ENCODE measurements around the gene MAD2L1BP.
A peak's percentile ranks its signal among the peaks of the same experiment; 100 is the strongest.
"Not testable (repeated sequence)": the region's sequence is repeated elsewhere in the genome, so short reads cannot be mapped to it uniquely, and the experiment has no call there.

MAD2L1BP gene

GRCh38 chr6:43628393-43629103, 7.1 kb upstream of the MAD2L1BP start:
- Histone ChIP-seq H3K27ac (ENCODE audit: low read length) (peak overlapping the region; percentile 3), H3K9me3 (ENCODE audit: insufficient read depth, low read depth, low read length) (no peaks in the 10 kb centered on the region), H3K27me3 (ENCODE audit: insufficient read depth, low read length) (no peaks in the 10 kb centered on the region), H3K9ac (ENCODE audit: low read depth, low read length) (peak overlapping the region; percentile 89), H3K36me3 (ENCODE audit: insufficient read depth, low read depth, low read length) (peaks cover 41% of the 10 kb centered on the region), H3K4me3 (ENCODE audit: low read length) (peak overlapping the region; percentile 75), H3K4me1 (ENCODE audit: insufficient read depth, low read length) (peaks cover 3% of the 10 kb centered on the region; the same call in 1 of the 2 replicates)

GRCh38 chr6:43629104-43629504, 6.5 kb upstream of the MAD2L1BP start, which contains the start of gene GTPBP2:
Gene GTPBP2, minus strand, starts transcription at chr6:43629264. Its CDS starts 102 bp downstream, at chr6:43629162.
- H3K4me3 ChIP-seq (ENCODE audit: low read length), result peak within 1 kb of the TSS; percentile 90
- H3K4me1 ChIP-seq (ENCODE audit: insufficient read depth, low read length), result peaks cover 3% of the 10 kb centered on the region; the same call in 1 of the 2 replicates
- peak within 1 kb of the TSS; percentile 99 for H3K27ac ChIP-seq (ENCODE audit: low read length)
- peaks cover 35% of the 10 kb centered on the region for H3K36me3 ChIP-seq (ENCODE audit: insufficient read depth, low read depth, low read length)
- peak within 1 kb of the TSS; percentile 97 for H3K9ac ChIP-seq (ENCODE audit: low read depth, low read length)
- no peaks in the 10 kb centered on the region for H3K27me3 ChIP-seq (ENCODE audit: insufficient read depth, low read length)
- H3K9me3 ChIP-seq (ENCODE audit: insufficient read depth, low read depth, low read length), result no peaks in the 10 kb centered on the region

- Histone ChIP-seq H3K36me3 (ENCODE audit: insufficient read depth, low read depth, low read length) (peaks cover 29% of the 10 kb centered on the region), H3K27ac (ENCODE audit: low read length) (peak overlapping the region; percentile 99), H3K9me3 (ENCODE audit: insufficient read depth, low read depth, low read length) (no peaks in the 10 kb centered on the region), H3K9ac (ENCODE audit: low read depth, low read length) (peak overlapping the region; percentile 97), H3K4me3 (ENCODE audit: low read length) (peak overlapping the region; percentile 90), H3K27me3 (ENCODE audit: insufficient read depth, low read length) (no peaks in the 10 kb centered on the region), H3K4me1 (ENCODE audit: insufficient read depth, low read length) (peaks cover 3% of the 10 kb centered on the region; the same call in 1 of the 2 replicates)
These were observed 5.9 kb upstream of the MAD2L1BP start for GRCh38 chr6:43629505-43630300.

- Histone ChIP-seq H3K4me1 (ENCODE audit: insufficient read depth, low read length) (peaks cover 3% of the 10 kb centered on the region; the same call in 1 of the 2 replicates), H3K4me3 (ENCODE audit: low read length) (no peak overlapping the region), H3K27me3 (ENCODE audit: insufficient read depth, low read length) (no peaks in the 10 kb centered on the region), H3K9ac (ENCODE audit: low read depth, low read length) (no peak overlapping the region), H3K27ac (ENCODE audit: low read length) (no peak overlapping the region), H3K9me3 (ENCODE audit: insufficient read depth, low read depth, low read length) (no peaks in the 10 kb centered on the region), H3K36me3 (ENCODE audit: insufficient read depth, low read depth, low read length) (peaks cover 15% of the 10 kb centered on the region)
These were observed 4.5 kb upstream of the MAD2L1BP start for GRCh38 chr6:43630980-43631619.

GRCh38 chr6:43633002-43633401, 2.6 kb upstream of the MAD2L1BP start:
- H3K9ac ChIP-seq (ENCODE audit: low read depth, low read length); H3K9me3 ChIP-seq (ENCODE audit: insufficient read depth, low read depth, low read length); H3K27ac ChIP-seq (ENCODE audit: low read length); H3K27me3 ChIP-seq (ENCODE audit: insufficient read depth, low read length); H3K4me1 ChIP-seq (ENCODE audit: insufficient read depth, low read length); H3K4me3 ChIP-seq (ENCODE audit: low read length): not testable (repeated sequence)
- H3K36me3 ChIP-seq (ENCODE audit: insufficient read depth, low read depth, low read length), result peaks cover 11% of the 10 kb centered on the region; the same call in 1 of the 2 replicates

GRCh38 chr6:43634702-43635303, 837 bp upstream of the MAD2L1BP start:
- Histone ChIP-seq H3K9ac (ENCODE audit: low read depth, low read length) (peak overlapping the region; percentile 92; the same call in 1 of the 2 replicates), H3K27ac (ENCODE audit: low read length) (no peak overlapping the region), H3K9me3 (ENCODE audit: insufficient read depth, low read depth, low read length) (no peaks in the 10 kb centered on the region), H3K36me3 (ENCODE audit: insufficient read depth, low read depth, low read length) (peaks cover 25% of the 10 kb centered on the region), H3K4me3 (ENCODE audit: low read length) (peak overlapping the region; percentile 96; the same call in 1 of the 2 replicates), H3K27me3 (ENCODE audit: insufficient read depth, low read length) (no peaks in the 10 kb centered on the region), H3K4me1 (ENCODE audit: insufficient read depth, low read length) (peaks cover 5% of the 10 kb centered on the region)

- Histone ChIP-seq H3K4me3 (ENCODE audit: low read length) (peak overlapping the region; percentile 96), H3K9ac (ENCODE audit: low read depth, low read length) (peak overlapping the region; percentile 92; the same call in 1 of the 2 replicates), H3K9me3 (ENCODE audit: insufficient read depth, low read depth, low read length) (no peaks in the 10 kb centered on the region), H3K27ac (ENCODE audit: low read length) (peak overlapping the region; percentile 22), H3K27me3 (ENCODE audit: insufficient read depth, low read length) (no peaks in the 10 kb centered on the region), H3K36me3 (ENCODE audit: insufficient read depth, low read depth, low read length) (peaks cover 38% of the 10 kb centered on the region), H3K4me1 (ENCODE audit: insufficient read depth, low read length) (peaks cover 2% of the 10 kb centered on the region; the same call in 1 of the 2 replicates)
These were observed 644 bp downstream of the MAD2L1BP start for GRCh38 chr6:43636308-43636659.

- no peaks in the 10 kb centered on the region for H3K9me3 ChIP-seq (ENCODE audit: insufficient read depth, low read depth, low read length)
- no peaks in the 10 kb centered on the region for H3K27me3 ChIP-seq (ENCODE audit: insufficient read depth, low read length)
- H3K9ac ChIP-seq (ENCODE audit: low read depth, low read length), result no peak overlapping the region
- H3K36me3 ChIP-seq (ENCODE audit: insufficient read depth, low read depth, low read length), result peaks cover 52% of the 10 kb centered on the region
- no peak overlapping the region for H3K4me3 ChIP-seq (ENCODE audit: low read length)
- H3K4me1 ChIP-seq (ENCODE audit: insufficient read depth, low read length), result peaks cover 2% of the 10 kb centered on the region; the same call in 1 of the 2 replicates
- H3K27ac ChIP-seq (ENCODE audit: low read length), result no peak overlapping the region
These were observed 4.6 kb downstream of the MAD2L1BP start for GRCh38 chr6:43639984-43640800.

GRCh38 chr6:43644940-43645612, 9.4 kb downstream of the MAD2L1BP start, which contains the start of gene RSPH9:
Gene RSPH9, plus strand, starts transcription at chr6:43645036. Its CDS starts 63 bp downstream, at chr6:43645099.
- Histone ChIP-seq H3K4me1 (ENCODE audit: insufficient read depth, low read length) (no peaks in the 10 kb centered on the region), H3K36me3 (ENCODE audit: insufficient read depth, low read depth, low read length) (peaks cover 25% of the 10 kb centered on the region), H3K27ac (ENCODE audit: low read length) (no peak within 1 kb of the TSS), H3K27me3 (ENCODE audit: insufficient read depth, low read length) (no peaks in the 10 kb centered on the region), H3K9ac (ENCODE audit: low read depth, low read length) (peak within 1 kb of the TSS; percentile 65; the same call in 1 of the 2 replicates), H3K4me3 (ENCODE audit: low read length) (peak within 1 kb of the TSS; percentile 78), H3K9me3 (ENCODE audit: insufficient read depth, low read depth, low read length) (no peaks in the 10 kb centered on the region)

- Histone ChIP-seq H3K4me1 (ENCODE audit: insufficient read depth, low read length) (no peaks in the 10 kb centered on the region), H3K4me3 (ENCODE audit: low read length) (peak overlapping the region; percentile 78), H3K9ac (ENCODE audit: low read depth, low read length) (peak overlapping the region; percentile 65; the same call in 1 of the 2 replicates), H3K36me3 (ENCODE audit: insufficient read depth, low read depth, low read length) (peaks cover 20% of the 10 kb centered on the region), H3K27ac (ENCODE audit: low read length) (no peak overlapping the region), H3K27me3 (ENCODE audit: insufficient read depth, low read length) (no peaks in the 10 kb centered on the region), H3K9me3 (ENCODE audit: insufficient read depth, low read depth, low read length) (no peaks in the 10 kb centered on the region)
These were observed 9.9 kb downstream of the MAD2L1BP start for GRCh38 chr6:43645613-43645964.
